B cell (primary cell): ENCODE measurements around the gene CCDC28B. TPM values are rescaled to one million over a fixed set of nuclear protein-coding genes. Genes with fewer than 3 reads are reported as not detected.

Source experiments
- ATAC-seq: fragments of 200-7000 bp; cut with Tn5 transposase; one replicate; pipeline ENCODE4 v1.10.0; 2021; ENCODE audit warnings: low read depth, mild to moderate bottlenecking, moderate number of reproducible peaks, moderate library complexity
- CTCF ChIA-PET: fragments of 350-600 bp; sonication (Branson Sonifier 250); formaldehyde crosslinking; loops from one replicate; lab custom pipeline; 2021; ENCODE audit warnings: antibody characterized with exemption, inconsistent platforms; lab: Charles Lee
- POLR2A ChIA-PET: fragments of 350-600 bp; sonication (Branson Sonifier 250); formaldehyde crosslinking; loops from one replicate; lab custom pipeline; 2021; ENCODE audit warnings: antibody characterized with exemption; lab: Charles Lee
- DNase-seq: peaks from one replicate; pipeline ENCODE4 v3.0.0; 2013
- H2AFZ ChIP-seq: 2 replicates; pipeline ENCODE4 v1.6.1; 2012; ENCODE audit warnings: mild to moderate bottlenecking, low read depth, low read length; ENCODE audit not compliant: insufficient read depth, poor library complexity, severe bottlenecking
- H3K27ac ChIP-seq, 2 donors: 1 replicate in 1 of 2; 2 replicates in 1 of 2; pipeline ENCODE4 v1.5.1; 2012 to 2013; ENCODE audit warnings: low read length in 2 of 2, mild to moderate bottlenecking in 2 of 2, moderate library complexity in 1 of 2
- H3K27me3 ChIP-seq, 4 experiments: fragments of 200-600 bp in 1 of 4; sonication (generic) in 1 of 4; replicated peaks in 1 of 4; 1 replicate in 2 of 4; 2 replicates in 2 of 4; pipeline versions ENCODE4 v1.6.1 to v1.7.0; 2013 to 2016; ENCODE audit warnings: low read length in 3 of 4, mild to moderate bottlenecking in 2 of 4, mixed read lengths in 1 of 4, moderate library complexity in 1 of 4; ENCODE audit not compliant: insufficient read depth in 4 of 4, control insufficient read depth in 3 of 4; ENCODE audit errors: control extremely low read depth in 1 of 4
- H3K36me3 ChIP-seq, 2 experiments: replicated peaks in 1 of 2; 1 replicate in 1 of 2; 2 replicates in 1 of 2; pipeline versions ENCODE4 v1.6.1 to v1.7.1; 2013; ENCODE audit warnings: low read length in 1 of 2; ENCODE audit not compliant: insufficient read depth in 2 of 2, control insufficient read depth in 1 of 2; ENCODE audit errors: control extremely low read depth in 1 of 2, extremely low read depth in 1 of 2
- H3K4me1 ChIP-seq, 2 donors: fragments of 200-600 bp in 1 of 2; sonication (generic) in 1 of 2; 1 replicate in 1 of 2; 2 replicates in 1 of 2; pipeline versions ENCODE4 v1.5.1 to v1.6.1; 2013 to 2017; ENCODE audit warnings: low read length in 2 of 2; ENCODE audit not compliant: control insufficient read depth in 2 of 2, insufficient read depth in 2 of 2
- H3K4me2 ChIP-seq: replicated peaks from 2 replicates; pipeline ENCODE3; 2012; ENCODE audit warnings: mild to moderate bottlenecking, low read depth, low read length; ENCODE audit not compliant: poor library complexity, severe bottlenecking
- H3K4me3 ChIP-seq, 5 experiments: fragments of 200-600 bp in 1 of 5; sonication (generic) in 1 of 5; 1 replicate in 3 of 5; 2 replicates in 2 of 5; pipeline versions ENCODE4 v1.5.1 to v1.7.0; 2011 to 2016; ENCODE audit warnings: low read length in 4 of 5, mild to moderate bottlenecking in 4 of 5, low read depth in 2 of 5, control low read depth in 1 of 5, moderate library complexity in 1 of 5; ENCODE audit not compliant: insufficient read depth in 1 of 5; ENCODE audit errors: control extremely low read depth in 1 of 5, extremely low read depth in 1 of 5
- H3K79me2 ChIP-seq: fragments of 200-600 bp; sonication (generic); one replicate; pipeline ENCODE4 v1.6.0; 2016; ENCODE audit warnings: low read length; ENCODE audit not compliant: control insufficient read depth, insufficient read depth
- H3K9ac ChIP-seq: fragments of 200-600 bp; sonication (generic); 2 replicates; pipeline ENCODE4 v1.6.1; 2017; ENCODE audit warnings: mild to moderate bottlenecking, low read length, moderate library complexity
- H3K9me3 ChIP-seq, 3 donors: one replicate each; pipeline versions ENCODE4 v1.6.1 to v1.7.1; 2013; ENCODE audit warnings: low read length in 2 of 3; ENCODE audit not compliant: control insufficient read depth in 2 of 3, insufficient read depth in 1 of 3; ENCODE audit errors: control extremely low read depth in 1 of 3
- H4K20me1 ChIP-seq: 2 replicates; pipeline ENCODE4 v1.6.0; 2012; ENCODE audit warnings: mild to moderate bottlenecking, low read length; ENCODE audit not compliant: insufficient read depth, control insufficient read depth, poor library complexity, severe bottlenecking
- H3K27ac Mint-ChIP-seq: one replicate; pipeline ENCODE4 v1.8.0; 2021; ENCODE audit warnings: mixed read lengths
- H3K27me3 Mint-ChIP-seq: one replicate; pipeline ENCODE4 v1.8.0; 2021; ENCODE audit warnings: mixed read lengths
- H3K4me1 Mint-ChIP-seq: one replicate; pipeline ENCODE4 v1.8.0; 2021; ENCODE audit warnings: mixed read lengths
- H3K4me3 Mint-ChIP-seq: one replicate; pipeline ENCODE4 v1.8.0; 2021; ENCODE audit warnings: mixed read lengths
- H3K9me3 Mint-ChIP-seq: one replicate; pipeline ENCODE4 v1.8.0; 2022; ENCODE audit warnings: mixed read lengths; ENCODE audit not compliant: insufficient read depth
- CTCF ChIP-seq: fragments of 200-600 bp; IDR thresholded peaks from one replicate; pipeline ENCODE4 v1.8.0; 2022; ENCODE audit warnings: antibody characterized with exemption, mild to moderate bottlenecking
- EZH2 ChIP-seq: IDR thresholded peaks from 2 replicates; pipeline ENCODE4 v1.6.1; 2012; ENCODE audit warnings: borderline replicate concordance, low read depth, mild to moderate bottlenecking, moderate library complexity, low read length; ENCODE audit not compliant: insufficient read depth, poor library complexity, severe bottlenecking
- WGBS: methylation state at CpG from one replicate; pipeline ENCODE4 v1.1.5; 2013; ENCODE audit warnings: missing lambda C conversion rate; ENCODE audit not compliant: insufficient coverage; 5-methylcytosine and 5-hydroxymethylcytosine counted together
- intact Hi-C: fragments of 100-400 bp; cut with micrococcal nuclease; formaldehyde crosslinking; loops from one replicate; pipeline ENCODE4 v1.10.0; 2022
- polyA plus RNA-seq: library from polyadenylated mRNA; depleted of rRNA; stranded (reverse); fragments of >200 nt; gene quantifications from 2 replicates; pipeline ENCODE4 v1.2.3, GENCODE V29; 2012
- total RNA-seq, 2 donors: library from RNA; stranded (reverse); fragments of 120-200 nt in 1 of 2; gene quantifications; 1 replicate in 1 of 2; 2 replicates in 1 of 2; pipeline versions ENCODE4 v1.2.3 to v1.2.4, GENCODE V29; 2013 to 2022

Gene CCDC28B
- total and polyA plus RNA-seq, 2 donors (not counting 1 experiment from before 2014, with no cell fraction given) = 7.8 to 8.0 TPM

DNA sequence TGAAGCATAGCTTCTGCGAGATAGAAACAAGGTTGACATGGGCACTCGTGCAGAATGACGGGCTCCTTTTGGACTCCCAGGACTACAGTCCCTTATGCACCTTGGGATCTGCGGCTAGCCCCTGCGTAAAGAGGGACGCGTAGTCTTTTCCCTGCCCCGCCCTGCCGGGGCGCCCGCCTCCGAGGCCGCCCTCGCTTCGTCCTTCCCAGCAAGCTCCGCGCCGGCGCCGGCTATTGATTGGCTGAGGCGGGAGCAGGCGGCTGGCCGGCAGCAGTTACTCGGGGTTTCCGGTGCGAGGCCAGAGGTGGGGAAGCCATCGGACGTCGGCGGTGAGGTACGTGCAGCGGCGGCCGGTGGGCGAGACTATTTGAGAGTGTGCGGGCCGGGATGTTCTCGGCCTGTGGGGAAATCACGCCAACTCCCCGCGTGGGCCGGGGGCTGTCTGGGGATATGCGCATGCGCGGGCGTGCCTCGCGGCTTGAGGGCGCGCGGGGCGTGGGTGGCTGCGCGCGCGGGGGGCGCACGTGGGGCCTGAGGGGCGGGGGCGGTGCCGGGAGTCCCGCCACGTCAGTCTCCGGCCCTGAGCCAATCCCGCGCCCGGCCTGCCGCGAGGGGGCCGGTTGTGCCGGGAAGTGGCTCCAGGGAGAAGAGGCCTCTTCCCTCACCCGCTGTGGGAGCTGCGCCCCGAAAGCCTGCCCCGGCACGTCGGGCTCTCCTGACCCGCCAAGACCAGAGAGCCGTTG is 20.8 kb upstream of the CCDC28B start, which contains the start of gene TXLNA:
TSS of gene TXLNA (plus strand) at position 233 of the 743 bp plus-strand sequence. CDS start 671 bp downstream, outside the sequence.
- Mint-ChIP-seq H3K27me3 (no peaks in the 10 kb centered on the region), H3K4me1 (peaks cover 35% of the 10 kb centered on the region), H3K9me3 (no peaks in the 10 kb centered on the region), H3K4me3 (peak within 1 kb of the TSS; percentile 96), H3K27ac (peak within 1 kb of the TSS; percentile 99)
- ChIA-PET CTCF (interaction anchor here (0.6 to 2.0 kb wide), 12 partner anchors 19 to 214 kb away, joined by 3 to 6 read pairs (median 3); partner anchors contain the start of genes BSDC1 and KPNA6), POLR2A (interaction anchor here (0.5 to 2.0 kb wide), 14 partner anchors 21 to 157 kb away, joined by 3 to 11 read pairs (median 4); partner anchors contain the start of genes CCDC28B, HDAC1, KPNA6 and MARCKSL1)
- H3K36me3 ChIP-seq = peaks cover 0 to 21% of the 10 kb centered on the region in 2 experiments
- H3K27me3 ChIP-seq = no peaks in the 10 kb centered on the region
- TF ChIP-seq CTCF = no peak
- no peak for TF ChIP-seq EZH2
- WGBS = under 1% methylated on average over 79 of the region's 79 CpGs
- H3K9ac ChIP-seq = peak within 1 kb of the TSS; percentile 82
- no peaks in the 10 kb centered on the region for H3K9me3 ChIP-seq
- H3K27ac ChIP-seq = peak within 1 kb of the TSS; percentile 76 to 90
- H3K4me3 ChIP-seq = peak within 1 kb of the TSS; percentile 71 to 92 (median 76)
- H3K4me2 ChIP-seq = peak within 1 kb of the TSS; percentile 99
- peaks cover 23% of the 10 kb centered on the region for H4K20me1 ChIP-seq
- H2AFZ ChIP-seq = peak within 1 kb of the TSS; percentile 85
- peaks cover 21 to 31% of the 10 kb centered on the region in 2 donors for H3K4me1 ChIP-seq
- peaks cover 43% of the 10 kb centered on the region for H3K79me2 ChIP-seq
- intact Hi-C loops = loop anchor here (1.0 to 2.0 kb wide), 8 partner anchors 21 to 215 kb away; partner anchors contain the start of genes BSDC1, CCDC28B, EIF3I and IQCC
- ATAC-seq (peak; percentile 90), DNase-seq (peak; percentile 94)
